GM21360 (cell line): ENCODE measurements around the gene NOD1.
"Not testable (repeated sequence)": the region's sequence is repeated elsewhere in the genome, so short reads cannot be mapped to it uniquely, and the experiment has no call there.

Experiments used
- ATAC-seq: cut with Tn5 transposase; IDR thresholded peaks from one replicate; pipeline ENCODE4 v1.9.1; 2021; ENCODE audit warnings: mild to moderate bottlenecking, moderate library complexity; ENCODE audit not compliant: unreplicated experiment

Gene NOD1

GRCh38 chr7:30421647-30422196 is 56.9 kb downstream of the NOD1 start:
- ATAC-seq = no peak

- ATAC-seq = no peak
Observed at GRCh38 chr7:30420662-30421061, 57.9 kb downstream of the NOD1 start.

GRCh38 chr7:30420080-30420479 is 58.5 kb downstream of the NOD1 start:
- ATAC-seq = not testable (repeated sequence)

- no peak for ATAC-seq
Observed at GRCh38 chr7:30413864-30414263, 64.7 kb downstream of the NOD1 start.

- ATAC-seq = no peak
Observed at GRCh38 chr7:30412782-30413504, 65.6 kb downstream of the NOD1 start.

- ATAC-seq = no peak
Observed at GRCh38 chr7:30411897-30412296, 66.7 kb downstream of the NOD1 start.

- no peak for ATAC-seq
Observed at GRCh38 chr7:30411173-30411572, 67.4 kb downstream of the NOD1 start.

DNA sequence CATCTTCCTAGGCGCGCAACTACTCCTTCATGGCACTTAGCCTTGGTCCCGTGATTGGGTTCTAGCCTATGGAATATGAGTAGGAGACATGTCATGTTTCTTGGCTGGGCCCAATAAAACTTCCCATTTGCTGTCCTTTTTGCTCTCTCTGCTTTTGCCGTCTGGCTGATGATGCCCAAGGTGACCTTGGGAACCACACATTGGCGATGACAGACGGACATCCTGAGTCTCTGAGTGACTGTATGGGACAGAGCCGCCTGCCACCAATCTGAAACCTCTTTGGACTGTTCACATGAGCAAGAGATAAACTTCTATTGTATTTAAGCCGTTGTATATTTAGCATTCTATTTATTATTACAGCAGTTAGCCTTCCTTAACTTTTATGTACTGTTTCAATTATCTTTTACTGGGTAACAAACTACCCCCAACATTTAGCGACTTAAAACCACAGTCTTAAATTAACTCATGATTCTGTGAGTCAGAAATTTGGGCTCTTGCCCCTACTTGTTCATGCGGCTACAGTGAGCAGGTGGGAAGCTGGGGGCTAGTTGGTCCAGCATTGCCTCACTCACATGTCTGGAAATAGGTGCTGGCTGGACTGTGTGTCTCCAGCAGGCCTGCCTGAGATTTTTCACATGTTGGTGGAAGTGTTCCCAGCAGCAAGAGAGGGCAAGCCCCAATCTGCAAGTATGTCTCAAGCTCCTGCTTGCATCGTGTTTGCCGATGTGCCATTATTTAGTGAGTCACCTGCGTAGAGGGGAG is 71.7 kb downstream of the NOD1 start:
- no peak for ATAC-seq

- ATAC-seq = no peak
Observed at GRCh38 chr7:30405179-30405578, 73.4 kb downstream of the NOD1 start.

- no peak for ATAC-seq
Observed at GRCh38 chr7:30403477-30403876, 75.1 kb downstream of the NOD1 start.

GRCh38 chr7:30396389-30396788 is 82.2 kb downstream of the NOD1 start:
- ATAC-seq = no peak

DNA sequence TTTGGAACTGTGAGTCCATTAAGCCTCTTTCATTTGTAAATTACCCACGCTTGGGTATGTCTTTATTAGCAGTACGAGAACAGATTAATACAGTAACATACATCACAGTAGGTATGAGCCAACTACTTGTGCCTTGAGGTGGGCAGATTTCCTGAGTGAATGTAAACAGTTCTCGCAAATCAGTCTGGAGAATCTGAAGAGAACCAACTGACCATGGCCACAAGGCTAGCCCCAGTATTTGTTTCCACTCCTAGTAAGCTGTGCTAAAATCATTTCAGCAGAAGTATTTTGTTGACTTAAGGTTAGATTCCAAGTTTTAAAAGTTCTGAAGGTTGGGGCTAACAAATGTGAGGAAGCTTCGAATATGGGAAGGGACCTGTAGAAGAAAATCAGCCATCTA is 82.9 kb downstream of the NOD1 start:
- ATAC-seq = no peak

DNA sequence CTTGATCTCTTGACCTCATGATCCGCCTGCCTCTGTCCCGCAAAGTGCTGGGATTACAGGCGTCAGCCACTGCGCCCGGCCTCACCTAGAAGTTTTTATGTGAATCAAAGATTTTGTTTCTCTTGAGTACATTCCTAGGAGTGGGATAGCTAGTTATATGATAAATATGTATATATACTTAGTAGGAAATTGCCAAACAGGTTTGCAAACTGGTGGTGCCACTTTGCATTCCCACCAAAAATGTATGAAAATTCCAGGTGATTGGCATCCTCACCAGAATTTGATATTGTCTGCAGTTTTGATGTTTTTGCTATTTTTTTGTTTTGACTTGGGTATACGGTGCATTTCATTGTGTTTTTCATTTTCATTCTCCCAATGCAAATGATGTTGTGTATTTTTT is 86.8 kb downstream of the NOD1 start:
- no peak for ATAC-seq

- no peak for ATAC-seq
Observed at GRCh38 chr7:30390736-30391636, 87.6 kb downstream of the NOD1 start.

- ATAC-seq = no peak
Observed at GRCh38 chr7:30389791-30390190, 88.8 kb downstream of the NOD1 start.

DNA sequence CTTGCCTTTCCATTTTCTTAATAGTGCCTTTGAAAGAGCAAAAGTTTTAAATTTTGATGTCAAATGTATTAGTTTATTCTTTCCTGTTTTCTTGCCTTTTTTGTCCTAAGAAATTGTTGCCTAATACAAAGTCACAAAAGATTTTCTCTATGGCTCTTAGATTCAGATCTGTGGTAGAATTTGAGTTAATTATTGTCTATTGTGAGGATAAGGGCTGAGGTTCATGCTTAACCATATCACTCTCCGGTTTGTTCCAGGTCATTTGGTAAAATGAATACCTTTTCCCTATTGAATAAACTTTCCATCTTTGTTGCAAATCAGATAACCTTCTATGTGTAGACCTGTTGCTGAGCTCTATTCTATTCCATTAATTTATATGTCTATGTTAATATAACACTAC is 96.0 kb downstream of the NOD1 start:
- no peak for ATAC-seq

DNA sequence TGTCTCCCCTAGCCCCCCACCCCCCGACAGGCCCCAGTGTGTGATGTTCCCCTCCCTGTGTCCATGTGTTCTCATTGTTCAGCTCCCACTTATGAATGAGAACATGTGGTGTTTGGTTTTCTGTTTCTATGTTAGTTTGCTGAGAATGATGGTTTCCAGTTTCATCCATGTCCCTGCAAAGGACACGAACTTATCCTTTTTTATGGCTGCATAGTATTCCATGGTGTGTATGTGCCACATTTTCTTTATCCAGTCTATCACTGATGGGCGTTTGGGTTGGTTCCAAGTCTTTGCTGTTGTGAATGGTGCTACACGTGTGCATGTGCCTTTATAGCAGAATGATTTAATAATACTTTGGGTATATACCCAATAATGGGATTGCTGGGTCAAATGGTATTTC is 97.8 kb downstream of the NOD1 start:
- ATAC-seq = not testable (repeated sequence)

DNA sequence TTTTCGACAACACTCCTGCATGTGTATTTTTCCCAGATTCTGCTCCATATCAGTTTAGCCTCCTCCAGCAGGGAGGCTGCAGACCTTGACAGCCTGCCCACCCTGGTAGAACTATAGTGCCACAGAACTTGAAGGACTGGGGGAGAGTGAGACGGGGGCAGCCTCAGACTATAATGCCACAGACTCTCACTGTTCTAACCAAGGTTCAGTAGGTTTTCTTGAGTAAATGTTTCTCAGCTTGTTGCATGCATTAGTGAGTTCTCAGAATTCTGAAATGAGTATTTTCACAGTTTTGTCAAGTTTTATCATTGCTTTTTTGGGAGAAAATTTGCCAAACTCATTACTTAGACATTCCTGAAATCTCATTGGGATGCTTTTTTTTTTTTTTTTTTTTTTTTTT is 98.3 kb downstream of the NOD1 start:
- ATAC-seq = no peak

DNA sequence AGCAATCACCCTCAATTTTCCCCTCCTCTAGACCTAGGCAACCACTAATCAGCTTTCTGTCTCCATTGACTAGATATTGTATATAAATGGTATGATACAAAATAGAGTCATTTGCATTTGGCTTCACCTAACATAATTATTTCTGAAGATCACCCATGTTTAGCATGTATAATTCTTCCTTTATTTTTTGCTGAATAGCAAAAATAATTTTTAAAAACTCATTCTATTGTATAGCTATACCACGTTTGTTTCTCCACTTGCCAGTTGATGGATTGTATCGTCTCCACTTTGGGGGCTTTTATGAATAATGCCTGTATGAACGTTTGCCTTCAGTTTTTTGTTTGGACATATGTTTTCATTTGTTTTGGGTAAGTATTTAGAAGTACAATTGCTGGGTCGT is 98.8 kb downstream of the NOD1 start:
- no peak for ATAC-seq

GRCh38 chr7:30379131-30379530 is 99.5 kb downstream of the NOD1 start:
- no peak for ATAC-seq

DNA sequence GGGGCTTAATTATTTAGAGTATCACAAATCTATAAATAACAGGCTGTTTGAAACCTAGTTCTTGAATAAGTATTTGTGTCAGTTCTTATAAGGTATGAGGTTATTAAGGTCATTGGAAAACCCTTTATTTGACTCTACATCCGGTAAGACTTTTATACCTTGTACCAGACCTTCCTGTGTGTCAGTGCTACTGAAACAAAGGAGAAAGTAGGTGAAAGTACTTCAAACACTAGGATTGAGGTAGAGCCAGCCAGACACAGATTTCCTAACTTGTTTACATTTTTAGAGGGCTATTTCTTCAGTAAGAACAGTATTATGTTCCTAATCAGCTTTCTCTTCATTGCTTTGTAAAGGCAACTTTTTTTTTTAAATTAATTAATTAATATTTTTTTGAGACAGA is 100.3 kb downstream of the NOD1 start:
- ATAC-seq = no peak
